ENCODE data around the gene POT1. TPM values are rescaled to one million over a fixed set of nuclear protein-coding genes. Genes with fewer than 3 reads are reported as not detected.
A peak's percentile ranks its signal among the peaks of the same experiment; 100 is the strongest.

Gene POT1
- total and polyA plus RNA-seq, 2 of the 8 experiments (the other 6 are each of a cell fraction or from before 2014, with no cell fraction given), result 13.1 to 22.8 TPM

DNA sequence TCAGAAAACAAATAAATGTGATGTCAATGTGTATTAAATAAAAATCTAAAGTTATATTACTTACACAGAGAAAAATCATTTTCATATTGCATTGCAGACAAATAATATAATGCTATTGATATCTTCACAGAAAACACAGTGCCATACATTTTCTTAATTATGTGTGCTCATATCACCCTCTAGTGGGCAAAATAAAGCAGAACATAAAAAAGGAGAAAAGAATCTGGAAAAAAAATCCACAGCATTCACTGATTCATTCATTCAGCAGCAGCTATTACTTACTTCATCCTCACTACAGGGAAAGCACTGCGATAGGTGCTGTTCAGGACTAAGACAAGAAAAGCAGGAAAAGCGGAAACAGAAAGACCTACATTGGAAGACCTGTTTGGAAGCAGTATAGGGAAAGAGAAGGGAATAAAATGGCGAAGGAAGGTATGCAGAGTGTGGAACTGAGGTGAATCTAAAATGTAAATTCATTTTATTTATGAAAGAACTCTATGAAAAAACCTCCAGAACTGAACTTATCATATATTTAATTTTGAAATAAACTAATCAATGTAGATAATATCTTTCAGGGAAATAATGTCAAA, 73.2 kb downstream of the POT1 start:
- H3K18ac ChIP-seq (ENCODE audit: extremely low read depth, low read length), result no peak overlapping the region
- H2BK12ac ChIP-seq (ENCODE audit: low read depth, low read length), result no peak overlapping the region
- WGBS, 2 experiments (ENCODE audit: extremely low coverage in 1 of 2, insufficient coverage in 1 of 2, insufficient read length in 1 of 2, insufficient replicate concordance in 2 of 2, low coverage in 1 of 2, low lambda C conversion rate in 2 of 2, missing lambda C conversion rate in 1 of 2), result 77% methylated on average over 3 of the region's 3 CpGs; no CpG with 5 or more reads in 1 of the 2 experiments
- H3K36me3 ChIP-seq (ENCODE audit: control insufficient read depth in 2 of 4, insufficient read depth in 4 of 4, low read length in 3 of 4), result no peaks in the 10 kb centered on the region
- H3K4me1 ChIP-seq (replicated peaks in 1 of 4; ENCODE audit: control insufficient read depth in 3 of 4, insufficient read depth in 4 of 4, low read length in 3 of 4), result no peaks in the 10 kb centered on the region
- H3K27ac ChIP-seq (ENCODE audit: low read depth, low read length), result no peak overlapping the region
- H2BK5ac ChIP-seq (ENCODE audit: low read depth, low read length), result no peak overlapping the region
- H3K79me1 ChIP-seq (ENCODE audit: low read depth, low read length), result no peaks in the 10 kb centered on the region
- H3K27me3 ChIP-seq (replicated peaks in 1 of 4; ENCODE audit: control insufficient read depth in 3 of 4, extremely low read depth in 1 of 4, insufficient read depth in 3 of 4, low read length in 3 of 4), result no peaks in the 10 kb centered on the region
- H3K14ac ChIP-seq (ENCODE audit: insufficient read length), result no peak overlapping the region
- H3K79me2 ChIP-seq (ENCODE audit: control insufficient read depth in 1 of 2, insufficient read depth in 2 of 2, low read length in 2 of 2), result no peaks in the 10 kb centered on the region
- no peak overlapping the region for H3K4me2 ChIP-seq (ENCODE audit: insufficient read depth in 1 of 2, low read depth in 2 of 2, low read length in 2 of 2)
- H3K4me3 ChIP-seq (ENCODE audit: extremely low read depth in 1 of 4, insufficient read depth in 2 of 4, low read depth in 3 of 4, low read length in 4 of 4), result no peak overlapping the region
- H3K23me2 ChIP-seq (ENCODE audit: low read depth, low read length), result no peaks in the 10 kb centered on the region
- no peak overlapping the region for H2BK120ac ChIP-seq (replicated peaks; ENCODE audit: low read depth, low read length)
- no peak overlapping the region for H4K91ac ChIP-seq (replicated peaks; ENCODE audit: insufficient read length, low read length)
- H3K4ac ChIP-seq (replicated peaks; ENCODE audit: insufficient read length, low read depth, low read length), result no peak overlapping the region
- no peak overlapping the region for H4K5ac ChIP-seq (ENCODE audit: insufficient read length, low read depth, low read length)
- no peak overlapping the region for H3K56ac ChIP-seq (replicated peaks; ENCODE audit: insufficient read length, low read depth, low read length)
- DNase-seq (ENCODE audit: low read depth in 1 of 2, low spot score in 2 of 2) (no peak), FAIRE-seq (peak; percentile 52)
- POLR2A ChIA-PET (ENCODE audit: partially characterized antibody), result no interaction called here
- no peak overlapping the region for H2AK5ac ChIP-seq (ENCODE audit: low read depth, low read length)
- H2BK15ac ChIP-seq (ENCODE audit: low read length), result no peak overlapping the region
- CTCF ChIA-PET (ENCODE audit: partially characterized antibody), result interaction anchor here (1.5 to 1.8 kb wide), 4 partner anchors 38 to 581 kb away, joined by 3 to 6 read pairs (median 4); no protein-coding TSS in a partner anchor
- no peak overlapping the region for H2AFZ ChIP-seq (ENCODE audit: low read length)
- H4K20me1 ChIP-seq (replicated peaks in 1 of 2; ENCODE audit: control insufficient read depth in 1 of 2, insufficient read depth in 2 of 2, low read length in 2 of 2), result no peaks in the 10 kb centered on the region
- no peaks in the 10 kb centered on the region for H3K9me3 ChIP-seq (ENCODE audit: insufficient read depth in 2 of 2, low read depth in 1 of 2, low read length in 1 of 2)
- no peak overlapping the region for H3K9ac ChIP-seq (replicated peaks in 1 of 4; ENCODE audit: extremely low read depth in 1 of 4, low read depth in 3 of 4, low read length in 3 of 4)
- H3K23ac ChIP-seq (ENCODE audit: insufficient read length), result no peak overlapping the region
- H4K8ac ChIP-seq (ENCODE audit: extremely low read depth, insufficient read depth, low read length), result no peak overlapping the region
- H2BK20ac ChIP-seq (ENCODE audit: low read length), result no peak overlapping the region
- TF ChIP-seq, protein P1, sequence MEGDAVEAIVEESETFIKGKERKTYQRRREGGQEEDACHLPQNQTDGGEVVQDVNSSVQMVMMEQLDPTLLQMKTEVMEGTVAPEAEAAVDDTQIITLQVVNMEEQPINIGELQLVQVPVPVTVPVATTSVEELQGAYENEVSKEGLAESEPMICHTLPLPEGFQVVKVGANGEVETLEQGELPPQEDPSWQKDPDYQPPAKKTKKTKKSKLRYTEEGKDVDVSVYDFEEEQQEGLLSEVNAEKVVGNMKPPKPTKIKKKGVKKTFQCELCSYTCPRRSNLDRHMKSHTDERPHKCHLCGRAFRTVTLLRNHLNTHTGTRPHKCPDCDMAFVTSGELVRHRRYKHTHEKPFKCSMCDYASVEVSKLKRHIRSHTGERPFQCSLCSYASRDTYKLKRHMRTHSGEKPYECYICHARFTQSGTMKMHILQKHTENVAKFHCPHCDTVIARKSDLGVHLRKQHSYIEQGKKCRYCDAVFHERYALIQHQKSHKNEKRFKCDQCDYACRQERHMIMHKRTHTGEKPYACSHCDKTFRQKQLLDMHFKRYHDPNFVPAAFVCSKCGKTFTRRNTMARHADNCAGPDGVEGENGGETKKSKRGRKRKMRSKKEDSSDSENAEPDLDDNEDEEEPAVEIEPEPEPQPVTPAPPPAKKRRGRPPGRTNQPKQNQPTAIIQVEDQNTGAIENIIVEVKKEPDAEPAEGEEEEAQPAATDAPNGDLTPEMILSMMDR (IDR thresholded peaks at IDR 0.05; ENCODE audit: control extremely low read depth in 1 of 3, insufficient read depth in 1 of 3, low read depth in 1 of 3, low read length in 3 of 3), result peak in 2 of 3 experiments; percentile 13 to 24; a peak in 2 of 4 replicates
- TF ChIP-seq TAF7 (optimal IDR thresholded peaks at IDR 0.05; ENCODE audit: borderline replicate concordance, low read depth, low read length), result no peak
- TF ChIP-seq, protein P2, sequence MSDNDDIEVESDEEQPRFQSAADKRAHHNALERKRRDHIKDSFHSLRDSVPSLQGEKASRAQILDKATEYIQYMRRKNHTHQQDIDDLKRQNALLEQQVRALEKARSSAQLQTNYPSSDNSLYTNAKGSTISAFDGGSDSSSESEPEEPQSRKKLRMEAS (IDR thresholded peaks at IDR 0.05), result no peak
- TF ChIP-seq TCF12 (IDR thresholded peaks at IDR 0.05; ENCODE audit: low read depth, low read length), result no peak
- no peak for TF ChIP-seq POLR2A (IDR thresholded peaks at IDR 0.05; ENCODE audit: control extremely low read depth in 1 of 2, low read depth in 2 of 2, low read length in 2 of 2)
- no peak for TF ChIP-seq KDM4A (IDR thresholded peaks at IDR 0.05; ENCODE audit: low read depth, low read length, severe bottlenecking)
- peak; percentile 43 to 59 for TF ChIP-seq RAD21 (IDR thresholded peaks at IDR 0.05 in 1 of 2, conservative IDR thresholded peaks at IDR 0.05 in 1 of 2; ENCODE audit: low read depth in 2 of 2, low read length in 2 of 2)
- no peak for TF ChIP-seq SAP30 (IDR thresholded peaks at IDR 0.05; ENCODE audit: insufficient read depth, insufficient replicate concordance, low read length)
- no peak for TF ChIP-seq TAF1 (IDR thresholded peaks at IDR 0.05; ENCODE audit: low read depth, low read length)
- TF ChIP-seq NANOG (IDR thresholded peaks at IDR 0.05; ENCODE audit: insufficient read depth, low read depth, low read length, poor library complexity, severe bottlenecking), result no peak
